ENCODE results near the gene MTCL1. TPM values are rescaled to one million over a fixed set of nuclear protein-coding genes. Genes with fewer than 3 reads are reported as not detected.

Gene MTCL1
- total and polyA plus RNA-seq, 9 of the 15 experiments (the other 6 are each of a cell fraction or from before 2014, with no cell fraction given) = 0.21 to 7.4 (median 3.7) TPM

DNA sequence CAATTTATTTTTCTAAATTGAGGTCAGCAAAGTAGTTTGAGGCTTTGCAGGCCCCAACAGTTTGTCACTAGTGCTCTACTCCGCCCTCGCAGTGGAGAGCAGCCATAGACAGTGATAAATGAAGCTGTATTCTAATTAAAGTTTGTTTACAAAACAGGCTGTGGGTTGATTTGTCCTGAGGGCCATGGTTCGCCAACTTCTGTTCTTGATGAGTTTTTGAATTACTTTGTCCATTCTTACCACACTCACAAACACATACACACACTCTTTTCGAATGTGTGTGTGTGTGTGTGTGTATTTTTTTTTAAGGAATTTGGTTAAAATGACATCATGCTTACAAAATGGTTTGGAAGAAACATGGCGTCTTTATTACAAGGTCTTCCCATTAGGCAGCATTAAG lies 68.6 kb downstream of the MTCL1 start (continued):
- TF ChIP-seq ZNF174 (CRISPR knock-in tag; IDR thresholded peaks at IDR 0.05) = no peak
- TF ChIP-seq TRIM24 (IDR thresholded peaks at IDR 0.05) = no peak
- no peak for TF ChIP-seq NR4A1 (CRISPR knock-in tag; IDR thresholded peaks at IDR 0.05)
- TF ChIP-seq NR4A1 (tag; IDR thresholded peaks at IDR 0.05) = no peak
- TF ChIP-seq SP1 (CRISPR knock-in tag; IDR thresholded peaks at IDR 0.05) = no peak
- no peak for TF ChIP-seq JUND (IDR thresholded peaks at IDR 0.05; ENCODE audit: borderline replicate concordance, low read depth, low read length)
- TF ChIP-seq JUND (tag; IDR thresholded peaks at IDR 0.05; ENCODE audit: borderline replicate concordance, low read depth, low read length) = peak; percentile 60; the same call in 2 of the 3 replicates
- TF ChIP-seq BDP1 (IDR thresholded peaks at IDR 0.05; ENCODE audit: insufficient read depth, insufficient read length) = no peak
- no peak for TF ChIP-seq ZNF280A (IDR thresholded peaks at IDR 0.05; ENCODE audit: low read depth, partially characterized antibody)
- TF ChIP-seq ZBTB11 (CRISPR knock-in tag; IDR thresholded peaks at IDR 0.05) = no peak
- no peak for TF ChIP-seq ZNF347 (CRISPR knock-in tag; IDR thresholded peaks at IDR 0.05; ENCODE audit: low read depth)
- TF ChIP-seq ETV6 (IDR thresholded peaks at IDR 0.05; ENCODE audit: borderline replicate concordance in 1 of 2, low read depth in 2 of 2, low read length in 1 of 2) = no peak
- no peak for TF ChIP-seq ETV6 (CRISPR knock-in tag; IDR thresholded peaks at IDR 0.05; ENCODE audit: borderline replicate concordance)
- TF ChIP-seq TAF9B (IDR thresholded peaks at IDR 0.05; ENCODE audit: partially characterized antibody) = no peak
- TF ChIP-seq, protein P1, sequence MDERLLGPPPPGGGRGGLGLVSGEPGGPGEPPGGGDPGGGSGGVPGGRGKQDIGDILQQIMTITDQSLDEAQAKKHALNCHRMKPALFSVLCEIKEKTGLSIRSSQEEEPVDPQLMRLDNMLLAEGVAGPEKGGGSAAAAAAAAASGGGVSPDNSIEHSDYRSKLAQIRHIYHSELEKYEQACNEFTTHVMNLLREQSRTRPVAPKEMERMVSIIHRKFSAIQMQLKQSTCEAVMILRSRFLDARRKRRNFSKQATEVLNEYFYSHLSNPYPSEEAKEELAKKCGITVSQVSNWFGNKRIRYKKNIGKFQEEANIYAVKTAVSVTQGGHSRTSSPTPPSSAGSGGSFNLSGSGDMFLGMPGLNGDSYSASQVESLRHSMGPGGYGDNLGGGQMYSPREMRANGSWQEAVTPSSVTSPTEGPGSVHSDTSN (CRISPR knock-in tag; IDR thresholded peaks at IDR 0.05; ENCODE audit: low read depth) = no peak
- TF ChIP-seq, protein P1 (tag; conservative IDR thresholded peaks at IDR 0.05; ENCODE audit: low read depth) = peak; percentile 84
- no peak for TF ChIP-seq TRIM28 (IDR thresholded peaks at IDR 0.05)

Data from K562 (cell line).